Vagina (tissue), 2 donors: ENCODE data around the gene SDHB. TPM values are rescaled to one million over a fixed set of nuclear protein-coding genes. Genes with fewer than 3 reads are reported as not detected.

Source experiments
- DNase-seq, 2 donors: peaks; one replicate each; pipeline ENCODE4 v3.0.0-alpha.2; 2017; ENCODE audit errors: extremely low spot score in 2 of 2
- H3K27ac ChIP-seq: fragments of 200-600 bp; sonication (generic); one replicate; pipeline ENCODE4 v1.5.1; 2019
- H3K27me3 ChIP-seq: fragments of 200-600 bp; sonication (generic); one replicate; pipeline ENCODE4 v1.5.1; 2019
- H3K36me3 ChIP-seq, 2 donors: fragments of 200-600 bp; sonication (generic); one replicate each; pipeline ENCODE4 v1.5.1; 2017 to 2019
- H3K4me1 ChIP-seq: fragments of 200-600 bp; sonication (generic); one replicate; pipeline ENCODE4 v1.5.1; 2019
- H3K4me3 ChIP-seq, 2 donors: fragments of 200-600 bp; sonication (generic); 1 replicate in 1 of 2; 2 replicates in 1 of 2; pipeline ENCODE4 v1.5.1; 2016 to 2019
- H3K9me3 ChIP-seq: fragments of 200-600 bp; sonication (generic); one replicate; pipeline ENCODE4 v1.5.1; 2019
- POLR2A ChIP-seq, 2 donors: fragments of 450-650 bp; IDR thresholded peaks; one replicate each; pipeline ENCODE4 v1.6.1; 2017; ENCODE audit warnings: antibody characterized with exemption in 2 of 2, mild to moderate bottlenecking in 2 of 2, moderate library complexity in 2 of 2
- POLR2AphosphoS5 ChIP-seq, 2 donors: sonication (generic); formaldehyde crosslinking; IDR thresholded peaks; one replicate each; pipeline ENCODE4 v1.9.0; 2017; ENCODE audit warnings: antibody characterized with exemption in 2 of 2, mild to moderate bottlenecking in 2 of 2, low read depth in 1 of 2; ENCODE audit not compliant: insufficient read depth in 1 of 2
- intact Hi-C: fragments of 100-400 bp; cut with DNase I; formaldehyde crosslinking; loops from one replicate; pipeline ENCODE4 v1.15.1; 2023
- total RNA-seq: library from RNA; depleted of rRNA; stranded (reverse); fragments of >200 nt; gene quantifications from one replicate; pipeline ENCODE4 v1.2.3, GENCODE V29; 2016
- TF ChIP-seq, protein P1 (sequence below), 3 experiments: fragments of 450-650 bp in 2 of 3; fragments of 200-600 bp in 1 of 3; sonication (generic) in 1 of 3; IDR thresholded peaks; one replicate each; pipeline ENCODE4 v1.5.1; 2017 to 2019; ENCODE audit warnings: antibody characterized with exemption in 3 of 3, mild to moderate bottlenecking in 2 of 3, moderate library complexity in 2 of 3

Gene SDHB
- total RNA-seq, 1 donor from 2014 or later: 96.5 TPM

DNA sequence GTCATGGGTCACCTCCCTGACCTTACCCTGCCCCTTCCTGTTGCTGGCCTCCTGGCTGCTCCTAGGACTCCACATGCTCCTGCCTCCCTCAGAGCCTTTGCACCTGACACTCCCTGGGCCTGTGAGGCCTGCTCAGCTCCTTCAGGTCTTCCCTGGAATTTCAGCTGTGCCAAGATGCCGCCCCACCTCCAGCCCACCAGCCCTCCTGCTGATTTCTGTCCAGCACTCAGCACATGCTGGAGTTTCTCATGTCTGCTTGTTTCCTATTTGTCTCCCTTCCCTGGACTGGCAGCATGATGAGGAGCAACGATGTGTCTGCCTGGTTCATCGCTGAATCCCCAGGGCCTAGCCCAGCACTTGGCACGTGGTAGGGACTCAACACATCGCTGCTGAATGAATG lies 76.5 kb downstream of the SDHB start:
- Histone ChIP-seq H3K4me1 (peaks cover 43% of the 10 kb centered on the region), H3K9me3 (no peaks in the 10 kb centered on the region), H3K27ac (peak overlapping the region; percentile 42), H3K27me3 (no peaks in the 10 kb centered on the region), H3K4me3 (no peak overlapping the region), H3K36me3 (no peaks in the 10 kb centered on the region)
- no peak for DNase-seq
- intact Hi-C loops: no loop called here
- TF ChIP-seq POLR2AphosphoS5 (IDR thresholded peaks at IDR 0.05; ENCODE audit: insufficient read depth in 1 of 2, low read depth in 1 of 2): no peak
- TF ChIP-seq, protein P1, sequence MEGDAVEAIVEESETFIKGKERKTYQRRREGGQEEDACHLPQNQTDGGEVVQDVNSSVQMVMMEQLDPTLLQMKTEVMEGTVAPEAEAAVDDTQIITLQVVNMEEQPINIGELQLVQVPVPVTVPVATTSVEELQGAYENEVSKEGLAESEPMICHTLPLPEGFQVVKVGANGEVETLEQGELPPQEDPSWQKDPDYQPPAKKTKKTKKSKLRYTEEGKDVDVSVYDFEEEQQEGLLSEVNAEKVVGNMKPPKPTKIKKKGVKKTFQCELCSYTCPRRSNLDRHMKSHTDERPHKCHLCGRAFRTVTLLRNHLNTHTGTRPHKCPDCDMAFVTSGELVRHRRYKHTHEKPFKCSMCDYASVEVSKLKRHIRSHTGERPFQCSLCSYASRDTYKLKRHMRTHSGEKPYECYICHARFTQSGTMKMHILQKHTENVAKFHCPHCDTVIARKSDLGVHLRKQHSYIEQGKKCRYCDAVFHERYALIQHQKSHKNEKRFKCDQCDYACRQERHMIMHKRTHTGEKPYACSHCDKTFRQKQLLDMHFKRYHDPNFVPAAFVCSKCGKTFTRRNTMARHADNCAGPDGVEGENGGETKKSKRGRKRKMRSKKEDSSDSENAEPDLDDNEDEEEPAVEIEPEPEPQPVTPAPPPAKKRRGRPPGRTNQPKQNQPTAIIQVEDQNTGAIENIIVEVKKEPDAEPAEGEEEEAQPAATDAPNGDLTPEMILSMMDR (IDR thresholded peaks at IDR 0.05): no peak
- no peak for TF ChIP-seq POLR2A (IDR thresholded peaks at IDR 0.05)

DNA sequence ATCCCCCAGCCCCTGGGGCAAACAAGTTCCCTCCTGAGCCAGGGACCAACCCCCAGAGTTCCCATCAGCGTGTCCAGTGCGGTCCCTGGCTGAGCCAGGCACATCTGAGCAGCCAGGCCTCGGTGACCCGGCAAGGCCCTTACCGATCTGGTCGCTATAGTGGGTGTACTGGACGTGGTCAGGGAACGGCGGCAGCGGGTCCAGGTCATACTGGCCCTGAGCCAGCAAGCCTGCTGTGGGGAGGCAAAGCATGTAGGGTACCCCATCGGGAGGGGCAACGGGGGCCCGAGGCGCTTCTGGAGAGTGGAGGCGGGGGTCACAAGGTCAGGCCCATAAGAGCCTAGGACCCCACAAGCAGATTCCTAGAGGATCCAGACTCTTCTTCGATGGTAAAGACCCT lies 76.9 kb downstream of the SDHB start:
- no peak for DNase-seq
- Histone ChIP-seq H3K4me1 (peaks cover 45% of the 10 kb centered on the region), H3K27ac (peak overlapping the region; percentile 42)

DNA sequence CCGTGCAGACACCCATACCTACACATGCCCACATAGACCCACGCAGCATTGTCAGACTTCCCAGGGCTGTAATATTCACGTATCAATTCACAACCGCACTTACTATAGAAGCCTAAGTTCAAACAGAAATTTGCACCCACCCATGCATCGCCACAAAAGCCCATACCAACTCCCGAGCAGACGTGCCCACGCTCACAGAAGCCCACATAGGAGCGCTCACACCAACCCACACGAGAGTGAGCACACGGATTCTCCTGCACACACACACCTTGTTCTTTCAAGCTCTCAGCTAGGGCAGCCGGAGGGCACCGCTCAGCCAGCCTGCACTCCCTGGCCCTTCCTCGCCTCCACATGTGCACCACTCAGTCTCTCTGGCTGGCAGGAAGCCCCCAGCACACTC lies 78.0 kb downstream of the SDHB start:
- DNase-seq: no peak
- Histone ChIP-seq H3K27me3 (no peaks in the 10 kb centered on the region), H3K27ac (no peak overlapping the region), H3K4me3 (no peak overlapping the region), H3K36me3 (no peaks in the 10 kb centered on the region), H3K4me1 (peaks cover 50% of the 10 kb centered on the region), H3K9me3 (no peaks in the 10 kb centered on the region)
- TF ChIP-seq, protein P1 (IDR thresholded peaks at IDR 0.05): no peak
- TF ChIP-seq POLR2A (IDR thresholded peaks at IDR 0.05) (no peak), POLR2AphosphoS5 (IDR thresholded peaks at IDR 0.05; ENCODE audit: insufficient read depth in 1 of 2, low read depth in 1 of 2) (no peak)
- intact Hi-C loops: no loop called here

More for the DNA sequence above, 76.9 kb downstream of the SDHB start:
- TF ChIP-seq, protein P1 (IDR thresholded peaks at IDR 0.05): no peak
- no peak for TF ChIP-seq POLR2AphosphoS5 (IDR thresholded peaks at IDR 0.05; ENCODE audit: insufficient read depth in 1 of 2, low read depth in 1 of 2)
- no peak for TF ChIP-seq POLR2A (IDR thresholded peaks at IDR 0.05)
- H3K36me3 ChIP-seq: no peaks in the 10 kb centered on the region
- H3K9me3 ChIP-seq: no peaks in the 10 kb centered on the region
- intact Hi-C loops: no loop called here
- H3K4me3 ChIP-seq: no peak overlapping the region
- no peaks in the 10 kb centered on the region for H3K27me3 ChIP-seq

DNA sequence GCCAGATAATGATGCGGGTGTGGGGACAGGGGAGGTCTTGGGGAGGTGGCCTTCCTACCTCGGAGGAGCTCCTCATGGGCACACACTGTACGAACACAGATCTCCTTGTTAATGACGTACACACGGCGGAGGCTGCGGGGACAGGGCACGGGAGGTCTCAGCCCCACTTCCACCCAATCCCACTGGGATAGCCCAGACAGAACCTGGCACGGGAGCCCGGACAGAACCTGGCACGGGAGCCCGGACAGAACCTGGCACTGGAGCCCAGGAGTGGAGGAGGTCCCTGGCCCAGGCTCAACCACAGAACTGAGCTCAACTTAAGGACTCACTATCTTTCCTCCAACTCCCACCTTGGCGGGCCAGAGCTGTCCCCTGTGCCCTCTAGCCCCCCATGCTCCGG lies 78.6 kb downstream of the SDHB start:
- DNase-seq: no peak
- no peaks in the 10 kb centered on the region for H3K27me3 ChIP-seq
- TF ChIP-seq, protein P1 (IDR thresholded peaks at IDR 0.05): no peak
- TF ChIP-seq POLR2AphosphoS5 (IDR thresholded peaks at IDR 0.05; ENCODE audit: insufficient read depth in 1 of 2, low read depth in 1 of 2): no peak
- TF ChIP-seq POLR2A (IDR thresholded peaks at IDR 0.05): no peak
- H3K9me3 ChIP-seq: no peaks in the 10 kb centered on the region
- peaks cover 46% of the 10 kb centered on the region for H3K4me1 ChIP-seq
- H3K36me3 ChIP-seq: no peaks in the 10 kb centered on the region
- H3K27ac ChIP-seq: no peak overlapping the region
- intact Hi-C loops: no loop called here
- H3K4me3 ChIP-seq: no peak overlapping the region

DNA sequence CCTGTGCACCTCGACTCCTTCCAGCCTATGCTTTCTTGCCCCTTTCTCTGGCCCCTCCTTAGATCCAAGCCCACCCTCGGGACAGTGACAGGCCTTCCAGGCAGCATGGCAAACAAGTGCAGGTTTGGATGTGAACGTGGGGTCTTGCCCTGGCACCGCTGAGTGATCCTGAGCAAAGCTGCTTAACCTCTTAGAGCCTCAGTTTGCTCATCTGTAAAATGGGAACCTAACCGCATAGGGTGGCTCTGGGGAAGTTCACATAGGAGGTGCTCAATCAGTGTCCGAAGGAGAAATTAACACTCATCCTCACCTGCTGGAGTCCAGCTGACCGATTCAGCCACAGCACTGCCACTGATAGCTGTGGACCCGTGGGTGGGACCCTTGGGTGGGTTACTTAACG lies 80.6 kb downstream of the SDHB start:
- Histone ChIP-seq H3K4me1 (peaks cover 26% of the 10 kb centered on the region), H3K4me3 (no peak overlapping the region), H3K27ac (no peak overlapping the region), H3K36me3 (no peaks in the 10 kb centered on the region), H3K9me3 (no peaks in the 10 kb centered on the region), H3K27me3 (no peaks in the 10 kb centered on the region)
- DNase-seq: no peak
- intact Hi-C loops: no loop called here
- TF ChIP-seq, protein P1 (IDR thresholded peaks at IDR 0.05): no peak
